Stimulated activated CD8-positive, alpha-beta memory T cell treated with anti-CD3 and anti-CD28 coated beads, Interleukin-15, amount 100 ng/mL, for 1 hour (primary cell): ENCODE measurements around the gene VNN1.
"Not testable (repeated sequence)": the region's sequence is repeated elsewhere in the genome, so short reads cannot be mapped to it uniquely, and the experiment has no call there.

Experiments
- DNase-seq: peaks from one replicate; pipeline ENCODE4 v3.0.0-alpha.2; 2020; ENCODE audit warnings: low read depth

Gene VNN1

GRCh38 chr6:132669690-132670291, 44.1 kb downstream of the VNN1 start:
- DNase-seq: no peak

DNA sequence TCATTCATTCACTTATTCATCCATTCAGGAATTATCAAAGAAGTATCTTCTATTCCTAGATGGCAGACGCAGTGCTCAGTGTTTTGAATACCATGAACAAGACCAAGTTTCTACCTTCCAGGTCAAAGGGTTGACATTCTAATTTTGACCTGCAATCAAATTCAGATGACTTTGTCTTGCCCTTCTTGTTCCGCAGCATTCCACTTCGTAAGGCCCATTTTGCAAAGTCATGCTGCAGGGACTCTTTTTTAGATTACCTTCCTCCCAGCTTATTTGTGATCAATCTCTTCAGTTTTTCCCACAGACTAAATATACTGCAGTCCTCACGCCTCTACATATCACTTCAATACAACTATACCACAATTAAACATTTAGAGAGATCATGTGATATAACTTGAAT, 47.7 kb downstream of the VNN1 start:
- DNase-seq: no peak

GRCh38 chr6:132664309-132665034, 49.4 kb downstream of the VNN1 start:
- DNase-seq: no peak

GRCh38 chr6:132663661-132664060, 50.2 kb downstream of the VNN1 start:
- no peak for DNase-seq

GRCh38 chr6:132661906-132662305, 51.9 kb downstream of the VNN1 start:
- no peak for DNase-seq

GRCh38 chr6:132659082-132659481, 54.8 kb downstream of the VNN1 start, which contains the start of gene TAAR1:
Gene TAAR1, minus strand, starts transcription at chr6:132659182. Its CDS starts 13,179 bp downstream, at chr6:132646003.
- DNase-seq: no peak

- DNase-seq: no peak
Observed at GRCh38 chr6:132651062-132651461, 62.8 kb downstream of the VNN1 start.

GRCh38 chr6:132650429-132650828, 63.4 kb downstream of the VNN1 start:
- DNase-seq: no peak

- no peak for DNase-seq
Observed at GRCh38 chr6:132648828-132649227, 65.0 kb downstream of the VNN1 start.

- DNase-seq: no peak
Observed at GRCh38 chr6:132648356-132648755, 65.5 kb downstream of the VNN1 start.

GRCh38 chr6:132643547-132643946, 70.3 kb downstream of the VNN1 start:
- DNase-seq: no peak

- not testable (repeated sequence) for DNase-seq
Observed at GRCh38 chr6:132637135-132637534, 76.7 kb downstream of the VNN1 start.

GRCh38 chr6:132635906-132636305, 77.9 kb downstream of the VNN1 start:
- not testable (repeated sequence) for DNase-seq

DNA sequence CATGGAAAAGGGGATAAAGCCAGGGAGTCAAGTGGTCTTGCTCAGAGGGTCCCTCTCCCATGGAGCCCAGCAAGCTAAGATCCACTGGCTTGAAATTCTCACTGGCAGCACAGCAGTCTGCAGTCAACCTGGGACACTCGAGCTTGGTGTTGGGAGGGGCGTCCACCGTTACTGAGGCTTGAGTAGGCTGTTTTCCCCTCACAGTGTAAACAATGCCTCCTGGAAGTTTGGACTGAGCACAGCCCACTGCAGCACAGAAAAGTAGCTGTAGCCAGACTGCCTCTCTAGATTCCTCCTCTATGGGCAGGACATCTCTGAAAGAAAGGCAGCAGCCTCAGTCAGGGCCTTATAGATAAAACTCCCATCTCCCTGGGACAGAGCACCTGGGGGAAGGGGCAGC, 78.6 kb downstream of the VNN1 start:
- not testable (repeated sequence) for DNase-seq

- no peak for DNase-seq
Observed at GRCh38 chr6:132634796-132635195, 79.1 kb downstream of the VNN1 start.

- no peak for DNase-seq
Observed at GRCh38 chr6:132633362-132633761, 80.5 kb downstream of the VNN1 start.
